Stomach (tissue), 4 donors: Measurements from ENCODE around the gene VPS45.

ENCODE experiments used
- CTCF ChIP-seq, 7 experiments: fragments of 450-650 bp in 4 of 7; fragments of 200-600 bp in 3 of 7; sonication (generic) in 3 of 7; IDR thresholded peaks; one replicate each; pipeline ENCODE4 v1.5.1; 2016 to 2019; ENCODE audit warnings: antibody characterized with exemption in 7 of 7, control low read depth in 2 of 7, mild to moderate bottlenecking in 1 of 7
- POLR2A ChIP-seq, 4 donors: fragments of 450-650 bp; IDR thresholded peaks; one replicate each; pipeline ENCODE4 v1.6.1; 2016; ENCODE audit warnings: antibody characterized with exemption in 4 of 4, control low read depth in 2 of 4, mild to moderate bottlenecking in 1 of 4, moderate library complexity in 1 of 4

- TF ChIP-seq POLR2A (IDR thresholded peaks at IDR 0.05) (no peak), CTCF (IDR thresholded peaks at IDR 0.05) (no peak)
These were observed 765 bp upstream of the VPS45 start for GRCh38 chr1:150066838-150067183.
